HepG2 (cell line): ENCODE results near the gene HS3ST5. TPM values are rescaled to one million over a fixed set of nuclear protein-coding genes. Genes with fewer than 3 reads are reported as not detected.

Source experiments
- CEBPB ChIP-seq: IDR thresholded peaks from 2 replicates; pipeline ENCODE4 v1.6.1; 2011; ENCODE audit warnings: low read depth, low read length, improper control_type of control experiment, borderline replicate concordance
- FOXO1 ChIP-seq: sonication (generic); formaldehyde crosslinking; IDR thresholded peaks from 2 replicates; pipeline ENCODE4 v1.4.0; 2020; ENCODE audit warnings: missing genetic modification reagents
- HOXA9 ChIP-seq: sonication (generic); formaldehyde crosslinking; IDR thresholded peaks from 2 replicates; pipeline ENCODE4 v1.8.1; 2022; ENCODE audit warnings: missing genetic modification reagents, mild to moderate bottlenecking, moderate library complexity, borderline replicate concordance
- IRF2 ChIP-seq: IDR thresholded peaks from 2 replicates; pipeline ENCODE4 v1.6.1; 2018; ENCODE audit warnings: missing genetic modification reagents, missing compliant biosample characterization
- MXI1 ChIP-seq: IDR thresholded peaks from 3 replicates; pipeline ENCODE4 v1.6.1; 2012; ENCODE audit warnings: low read depth, low read length, inconsistent platforms, borderline replicate concordance
- NR2F1 ChIP-seq, 2 experiments: fragments of 450-650 bp in 1 of 2; formaldehyde crosslinking in 1 of 2; IDR thresholded peaks; 2 replicates each; pipeline versions ENCODE4 v1.5.0 to v1.6.1; 2016 to 2020; ENCODE audit warnings: mild to moderate bottlenecking in 1 of 2, missing compliant biosample characterization in 1 of 2, missing genetic modification reagents in 1 of 2, moderate library complexity in 1 of 2
- PCBP2 ChIP-seq: fragments of 200-400 bp; formaldehyde crosslinking; optimal IDR thresholded peaks from 2 replicates; pipeline ENCODE3; 2018; ENCODE audit warnings: low read length, low read depth; ENCODE audit not compliant: poor library complexity, severe bottlenecking
- SOX5 ChIP-seq: IDR thresholded peaks from 2 replicates; pipeline ENCODE4 v1.6.1; 2016; ENCODE audit warnings: borderline replicate concordance
- SSRP1 ChIP-seq: IDR thresholded peaks from 2 replicates; pipeline ENCODE4 v1.6.1; 2016; ENCODE audit warnings: control low read depth
- TBX3 ChIP-seq: fragments of 450-650 bp; IDR thresholded peaks from 2 replicates; pipeline ENCODE4 v1.6.1; 2017; ENCODE audit warnings: antibody characterized with exemption, mild to moderate bottlenecking, inconsistent platforms, borderline replicate concordance
- TEAD3 ChIP-seq: optimal IDR thresholded peaks from 2 replicates; pipeline ENCODE3; 2016; ENCODE audit warnings: borderline replicate concordance
- ZFP36 ChIP-seq: fragments of 150-350 bp; IDR thresholded peaks from 2 replicates; pipeline ENCODE4 v1.6.1; 2018; ENCODE audit warnings: borderline replicate concordance, low read length, low read depth; ENCODE audit not compliant: partially characterized antibody
- ZMYM2 ChIP-seq: sonication (generic); formaldehyde crosslinking; IDR thresholded peaks from 2 replicates; pipeline ENCODE4 v1.8.0; 2022; ENCODE audit warnings: mild to moderate bottlenecking, missing genetic modification reagents
- ZNF251 ChIP-seq: sonication (generic); formaldehyde crosslinking; IDR thresholded peaks from 2 replicates; pipeline ENCODE4 v1.9.0; 2021; ENCODE audit warnings: mild to moderate bottlenecking, missing genetic modification reagents
- ZNF34 ChIP-seq: sonication (generic); formaldehyde crosslinking; IDR thresholded peaks from 2 replicates; pipeline ENCODE4 v1.4.0; 2020; ENCODE audit warnings: mild to moderate bottlenecking, missing genetic modification reagents, borderline replicate concordance
- ZNF367 ChIP-seq: sonication (generic); formaldehyde crosslinking; IDR thresholded peaks from 2 replicates; pipeline ENCODE4 v1.4.0; 2020; ENCODE audit warnings: missing genetic modification reagents, borderline replicate concordance
- polyA plus RNA-seq, 8 experiments: library from polyadenylated mRNA; depleted of rRNA in 3 of 8; stranded (reverse) in 7 of 8; unstranded in 1 of 8; fragments of >200 nt; fragmentation: Illumina TruSeq in 4 of 8; extraction: Trizol in 4 of 8; gene quantifications; 2 replicates each; pipeline versions ENCODE4 v1.2.1 to v1.2.3, GENCODE V29; 2011 to 2016; ENCODE audit warnings: low read depth in 4 of 8, missing spikeins in 1 of 8, mixed read lengths in 1 of 8; ENCODE audit not compliant: insufficient read depth in 1 of 8
- total RNA-seq, 5 experiments: library from RNA; depleted of rRNA; stranded (reverse); fragments of >200 nt; fragmentation: Illumina TruSeq; extraction: Trizol; gene quantifications; 2 replicates each; pipeline ENCODE4 v1.2.3, GENCODE V29; 2016; ENCODE audit warnings: low read depth in 1 of 5
- TF ChIP-seq, protein P1 (sequence below): sonication (generic); formaldehyde crosslinking; IDR thresholded peaks from 2 replicates; pipeline ENCODE4 v1.4.0; 2020; ENCODE audit warnings: missing genetic modification reagents, borderline replicate concordance
- TF ChIP-seq, protein P2 (sequence below), 2 experiments: sonication (generic) in 1 of 2; formaldehyde crosslinking in 1 of 2; IDR thresholded peaks; 2 replicates each; pipeline versions ENCODE4 v1.4.0 to v1.6.1; 2016 to 2020; ENCODE audit warnings: borderline replicate concordance in 1 of 2, low read depth in 1 of 2, mild to moderate bottlenecking in 1 of 2, missing genetic modification reagents in 1 of 2
- TF ChIP-seq, protein P3 (sequence below), 2 experiments: fragments of 450-650 bp in 1 of 2; sonication (generic) in 1 of 2; formaldehyde crosslinking; IDR thresholded peaks; 2 replicates each; pipeline versions ENCODE4 v1.5.0 to v1.8.0; 2020 to 2022; ENCODE audit warnings: mild to moderate bottlenecking in 1 of 2, missing genetic modification reagents in 1 of 2

Gene HS3ST5
- total and polyA plus RNA-seq, 2 of the 13 experiments (the other 11 are each of a cell fraction or from before 2014, with no cell fraction given) = 1.1 to 1.6 TPM

DNA sequence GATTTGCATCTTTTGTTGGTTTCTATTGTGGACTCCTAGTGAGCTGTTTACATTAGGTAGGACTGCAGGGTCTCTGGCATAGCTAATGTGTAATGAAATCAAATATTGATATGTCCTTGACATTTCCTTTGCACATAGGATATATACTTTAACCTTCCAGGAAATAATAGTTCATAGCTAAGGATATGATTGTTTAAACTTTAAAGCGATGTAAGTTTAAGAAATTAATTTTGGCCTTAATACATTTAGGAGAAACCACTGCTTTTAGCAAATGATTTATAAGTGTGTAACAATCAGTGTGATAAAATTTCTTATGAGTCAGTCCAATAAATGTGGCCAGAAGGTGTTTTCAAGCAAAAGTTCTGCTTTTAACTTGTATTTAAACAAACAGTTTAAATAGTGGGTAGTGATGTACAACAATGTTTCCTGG is 171.8 kb downstream of the HS3ST5 start (continued):
- TF ChIP-seq, protein P1, sequence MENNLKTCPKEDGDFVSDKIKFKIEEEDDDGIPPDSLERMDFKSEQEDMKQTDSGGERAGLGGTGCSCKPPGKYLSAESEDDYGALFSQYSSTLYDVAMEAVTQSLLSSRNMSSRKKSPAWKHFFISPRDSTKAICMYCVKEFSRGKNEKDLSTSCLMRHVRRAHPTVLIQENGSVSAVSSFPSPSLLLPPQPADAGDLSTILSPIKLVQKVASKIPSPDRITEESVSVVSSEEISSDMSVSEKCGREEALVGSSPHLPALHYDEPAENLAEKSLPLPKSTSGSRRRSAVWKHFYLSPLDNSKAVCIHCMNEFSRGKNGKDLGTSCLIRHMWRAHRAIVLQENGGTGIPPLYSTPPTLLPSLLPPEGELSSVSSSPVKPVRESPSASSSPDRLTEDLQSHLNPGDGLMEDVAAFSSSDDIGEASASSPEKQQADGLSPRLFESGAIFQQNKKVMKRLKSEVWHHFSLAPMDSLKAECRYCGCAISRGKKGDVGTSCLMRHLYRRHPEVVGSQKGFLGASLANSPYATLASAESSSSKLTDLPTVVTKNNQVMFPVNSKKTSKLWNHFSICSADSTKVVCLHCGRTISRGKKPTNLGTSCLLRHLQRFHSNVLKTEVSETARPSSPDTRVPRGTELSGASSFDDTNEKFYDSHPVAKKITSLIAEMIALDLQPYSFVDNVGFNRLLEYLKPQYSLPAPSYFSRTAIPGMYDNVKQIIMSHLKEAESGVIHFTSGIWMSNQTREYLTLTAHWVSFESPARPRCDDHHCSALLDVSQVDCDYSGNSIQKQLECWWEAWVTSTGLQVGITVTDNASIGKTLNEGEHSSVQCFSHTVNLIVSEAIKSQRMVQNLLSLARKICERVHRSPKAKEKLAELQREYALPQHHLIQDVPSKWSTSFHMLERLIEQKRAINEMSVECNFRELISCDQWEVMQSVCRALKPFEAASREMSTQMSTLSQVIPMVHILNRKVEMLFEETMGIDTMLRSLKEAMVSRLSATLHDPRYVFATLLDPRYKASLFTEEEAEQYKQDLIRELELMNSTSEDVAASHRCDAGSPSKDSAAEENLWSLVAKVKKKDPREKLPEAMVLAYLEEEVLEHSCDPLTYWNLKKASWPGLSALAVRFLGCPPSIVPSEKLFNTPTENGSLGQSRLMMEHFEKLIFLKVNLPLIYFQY (CRISPR knock-in tag) = no peak
- TF ChIP-seq NR2F1 (CRISPR knock-in tag; IDR thresholded peaks at IDR 0.05) = peak; percentile 25 to 44; a peak in 2 of 4 replicates
- TF ChIP-seq CEBPB = no peak
- TF ChIP-seq TEAD3 (CRISPR knock-in tag) = peak; percentile 28
- TF ChIP-seq, protein P2, sequence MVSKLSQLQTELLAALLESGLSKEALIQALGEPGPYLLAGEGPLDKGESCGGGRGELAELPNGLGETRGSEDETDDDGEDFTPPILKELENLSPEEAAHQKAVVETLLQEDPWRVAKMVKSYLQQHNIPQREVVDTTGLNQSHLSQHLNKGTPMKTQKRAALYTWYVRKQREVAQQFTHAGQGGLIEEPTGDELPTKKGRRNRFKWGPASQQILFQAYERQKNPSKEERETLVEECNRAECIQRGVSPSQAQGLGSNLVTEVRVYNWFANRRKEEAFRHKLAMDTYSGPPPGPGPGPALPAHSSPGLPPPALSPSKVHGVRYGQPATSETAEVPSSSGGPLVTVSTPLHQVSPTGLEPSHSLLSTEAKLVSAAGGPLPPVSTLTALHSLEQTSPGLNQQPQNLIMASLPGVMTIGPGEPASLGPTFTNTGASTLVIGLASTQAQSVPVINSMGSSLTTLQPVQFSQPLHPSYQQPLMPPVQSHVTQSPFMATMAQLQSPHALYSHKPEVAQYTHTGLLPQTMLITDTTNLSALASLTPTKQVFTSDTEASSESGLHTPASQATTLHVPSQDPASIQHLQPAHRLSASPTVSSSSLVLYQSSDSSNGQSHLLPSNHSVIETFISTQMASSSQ (IDR thresholded peaks at IDR 0.05; ENCODE audit: low read depth) = peak; percentile 89
- TF ChIP-seq, protein P2 (CRISPR knock-in tag; IDR thresholded peaks at IDR 0.05; ENCODE audit: borderline replicate concordance) = peak; percentile 93; the same call in 1 of the 2 replicates
- peak; percentile 51; the same call in 1 of the 2 replicates for TF ChIP-seq IRF2 (CRISPR knock-in tag)
- no peak for TF ChIP-seq ZNF251
- TF ChIP-seq ZMYM2 = no peak
- TF ChIP-seq SSRP1 (CRISPR knock-in tag) = no peak
- TF ChIP-seq MXI1 = no peak
- peak; percentile 63; the same call in 1 of the 2 replicates for TF ChIP-seq FOXO1 (CRISPR knock-in tag)
- TF ChIP-seq TBX3 = 0 out of 2 replicates have a peak, but pooled peaks have one; percentile 12
- TF ChIP-seq SOX5 = peak; percentile 89
- TF ChIP-seq ZNF34 (CRISPR knock-in tag) = no peak
- no peak for TF ChIP-seq HOXA9 (CRISPR knock-in tag)
- TF ChIP-seq ZNF367 (CRISPR knock-in tag) = no peak
- no peak for TF ChIP-seq ZFP36
- TF ChIP-seq, protein P3, sequence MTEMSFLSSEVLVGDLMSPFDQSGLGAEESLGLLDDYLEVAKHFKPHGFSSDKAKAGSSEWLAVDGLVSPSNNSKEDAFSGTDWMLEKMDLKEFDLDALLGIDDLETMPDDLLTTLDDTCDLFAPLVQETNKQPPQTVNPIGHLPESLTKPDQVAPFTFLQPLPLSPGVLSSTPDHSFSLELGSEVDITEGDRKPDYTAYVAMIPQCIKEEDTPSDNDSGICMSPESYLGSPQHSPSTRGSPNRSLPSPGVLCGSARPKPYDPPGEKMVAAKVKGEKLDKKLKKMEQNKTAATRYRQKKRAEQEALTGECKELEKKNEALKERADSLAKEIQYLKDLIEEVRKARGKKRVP (CRISPR knock-in tag; IDR thresholded peaks at IDR 0.05) = no peak
- TF ChIP-seq PCBP2 = no peak
